Measurements from ENCODE around the gene ARID1B. TPM values are rescaled to one million over a fixed set of nuclear protein-coding genes. Genes with fewer than 3 reads are reported as not detected.

The ARID1B gene
- total and polyA plus RNA-seq, 2 experiments from 2014 or later, result 32.9 to 67.0 TPM

DNA sequence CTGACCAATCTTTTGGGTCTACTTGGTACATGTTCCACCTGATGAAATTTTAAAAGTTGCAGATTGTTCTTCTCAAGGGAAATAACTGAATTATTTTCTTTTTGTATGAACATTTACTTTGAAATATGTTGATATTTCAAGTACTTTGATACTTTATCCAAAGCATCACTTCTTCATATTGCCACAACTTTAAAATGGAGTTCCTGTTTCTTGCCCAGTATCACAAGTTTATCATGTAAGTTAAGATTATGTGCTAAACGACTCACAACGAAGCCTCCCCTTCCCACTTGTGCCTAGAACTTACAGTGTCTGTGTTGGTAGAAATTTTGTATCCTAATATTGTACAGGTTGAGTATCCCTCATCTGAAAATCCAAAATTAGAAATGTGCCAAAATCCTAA lies 108.4 kb downstream of the ARID1B start:
- no peak overlapping the region for H3K27ac ChIP-seq
- H2AFZ ChIP-seq, result no peak overlapping the region
- H3K4me3 ChIP-seq, result no peak overlapping the region
- H3K79me2 ChIP-seq, result peaks cover 100% of the 10 kb centered on the region
- TF ChIP-seq, protein P1, sequence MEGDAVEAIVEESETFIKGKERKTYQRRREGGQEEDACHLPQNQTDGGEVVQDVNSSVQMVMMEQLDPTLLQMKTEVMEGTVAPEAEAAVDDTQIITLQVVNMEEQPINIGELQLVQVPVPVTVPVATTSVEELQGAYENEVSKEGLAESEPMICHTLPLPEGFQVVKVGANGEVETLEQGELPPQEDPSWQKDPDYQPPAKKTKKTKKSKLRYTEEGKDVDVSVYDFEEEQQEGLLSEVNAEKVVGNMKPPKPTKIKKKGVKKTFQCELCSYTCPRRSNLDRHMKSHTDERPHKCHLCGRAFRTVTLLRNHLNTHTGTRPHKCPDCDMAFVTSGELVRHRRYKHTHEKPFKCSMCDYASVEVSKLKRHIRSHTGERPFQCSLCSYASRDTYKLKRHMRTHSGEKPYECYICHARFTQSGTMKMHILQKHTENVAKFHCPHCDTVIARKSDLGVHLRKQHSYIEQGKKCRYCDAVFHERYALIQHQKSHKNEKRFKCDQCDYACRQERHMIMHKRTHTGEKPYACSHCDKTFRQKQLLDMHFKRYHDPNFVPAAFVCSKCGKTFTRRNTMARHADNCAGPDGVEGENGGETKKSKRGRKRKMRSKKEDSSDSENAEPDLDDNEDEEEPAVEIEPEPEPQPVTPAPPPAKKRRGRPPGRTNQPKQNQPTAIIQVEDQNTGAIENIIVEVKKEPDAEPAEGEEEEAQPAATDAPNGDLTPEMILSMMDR (IDR thresholded peaks at IDR 0.05; ENCODE audit: poor library complexity), result no peak
- no peak for TF ChIP-seq EZH2phosphoT487 (IDR thresholded peaks at IDR 0.05; ENCODE audit: low read depth, severe bottlenecking, unreplicated experiment)
- no peak for TF ChIP-seq EZH2 (IDR thresholded peaks at IDR 0.05; ENCODE audit: borderline replicate concordance)
- H3K4me2 ChIP-seq, result no peak overlapping the region
- H3K9me2 ChIP-seq (replicated peaks; ENCODE audit: insufficient read depth), result no peaks in the 10 kb centered on the region
- peaks cover 8% of the 10 kb centered on the region for H3K4me1 ChIP-seq (ENCODE audit: insufficient read depth)
- no peaks in the 10 kb centered on the region for H3K27me3 ChIP-seq
- peaks cover 74% of the 10 kb centered on the region for H4K20me1 ChIP-seq (ENCODE audit: insufficient read depth, poor library complexity, severe bottlenecking)
- 84% methylated on average over 2 of the region's 2 CpGs for WGBS (ENCODE audit: low lambda C conversion rate, missing lambda C conversion rate)
- H3K9me3 ChIP-seq (ENCODE audit: low read depth), result no peaks in the 10 kb centered on the region
- no peaks in the 10 kb centered on the region for H3K36me3 ChIP-seq (replicated peaks; ENCODE audit: insufficient read depth, low read depth)
- no peak for DNase-seq (ENCODE audit: low spot score)

DNA sequence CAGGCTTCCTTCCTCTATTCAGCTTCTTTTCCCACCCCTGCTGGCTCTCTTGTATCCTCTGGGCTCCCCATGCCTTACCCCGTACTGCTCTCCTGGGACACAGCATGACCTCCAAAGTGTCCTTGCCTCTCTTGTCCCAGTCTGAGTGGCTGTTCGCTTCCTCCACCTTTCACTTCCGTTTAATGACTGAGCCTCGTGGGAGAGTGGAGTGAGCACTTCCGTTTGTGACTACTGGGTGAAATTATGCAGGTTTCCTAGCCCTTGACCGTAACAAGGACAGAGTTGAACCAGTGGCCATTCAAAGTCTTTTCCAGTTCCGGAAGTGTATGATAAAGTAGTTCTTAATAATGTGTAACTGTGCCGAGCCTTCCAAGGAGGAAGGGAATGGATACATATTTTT lies 109.2 kb downstream of the ARID1B start:
- Histone ChIP-seq H3K79me2 (peaks cover 100% of the 10 kb centered on the region), H4K20me1 (ENCODE audit: insufficient read depth, poor library complexity, severe bottlenecking) (peaks cover 74% of the 10 kb centered on the region), H3K9me2 (replicated peaks; ENCODE audit: insufficient read depth) (no peaks in the 10 kb centered on the region), H3K9me3 (ENCODE audit: low read depth) (no peaks in the 10 kb centered on the region), H3K36me3 (replicated peaks; ENCODE audit: insufficient read depth, low read depth) (no peaks in the 10 kb centered on the region), H3K27me3 (no peaks in the 10 kb centered on the region), H3K4me2 (no peak overlapping the region), H3K4me3 (no peak overlapping the region), H3K4me1 (ENCODE audit: insufficient read depth) (peaks cover 15% of the 10 kb centered on the region), H3K27ac (no peak overlapping the region), H2AFZ (no peak overlapping the region)
- WGBS (ENCODE audit: low lambda C conversion rate, missing lambda C conversion rate), result 82% methylated on average over 8 of the region's 8 CpGs
- TF ChIP-seq EZH2phosphoT487 (IDR thresholded peaks at IDR 0.05; ENCODE audit: low read depth, severe bottlenecking, unreplicated experiment) (no peak), EZH2 (IDR thresholded peaks at IDR 0.05; ENCODE audit: borderline replicate concordance) (no peak)
- TF ChIP-seq, protein P1 (IDR thresholded peaks at IDR 0.05; ENCODE audit: poor library complexity), result no peak
- no peak for DNase-seq (ENCODE audit: low spot score)

DNA sequence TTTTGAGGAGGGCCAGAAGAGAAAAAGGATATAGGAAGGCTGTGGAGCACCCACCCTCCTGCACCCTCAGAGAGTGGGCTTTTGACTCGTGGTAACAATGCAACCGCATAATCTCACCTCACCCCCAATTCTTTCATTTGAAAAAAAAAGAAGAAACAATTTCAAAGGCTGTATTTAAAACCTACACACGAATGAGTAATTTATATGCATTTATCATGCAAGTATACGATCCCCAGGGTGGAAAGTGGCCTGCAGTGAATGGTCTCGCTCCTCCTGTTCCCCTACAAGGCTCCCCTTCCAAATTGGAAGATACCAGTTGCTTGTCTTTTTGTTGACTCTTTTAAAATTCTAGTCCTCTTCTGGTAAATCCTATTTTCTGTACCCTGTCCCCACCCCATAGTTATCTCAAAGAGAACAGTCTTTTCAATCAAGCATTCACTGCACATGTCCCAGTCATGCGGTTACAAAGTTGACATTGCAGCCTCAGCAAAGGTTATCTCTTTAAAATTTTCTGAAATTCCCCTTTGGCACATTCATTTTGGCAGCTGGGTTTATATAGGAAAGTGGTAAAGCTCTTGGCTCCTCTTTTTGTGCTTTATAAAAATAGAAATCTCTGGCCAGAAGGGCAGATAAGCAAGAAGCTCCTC lies 110.6 kb downstream of the ARID1B start:
- Histone ChIP-seq H4K20me1 (ENCODE audit: insufficient read depth, poor library complexity, severe bottlenecking) (peaks cover 67% of the 10 kb centered on the region), H3K4me3 (no peak overlapping the region), H3K27me3 (no peaks in the 10 kb centered on the region), H3K79me2 (peaks cover 100% of the 10 kb centered on the region), H3K9me2 (replicated peaks; ENCODE audit: insufficient read depth) (no peaks in the 10 kb centered on the region), H2AFZ (no peak overlapping the region), H3K4me1 (ENCODE audit: insufficient read depth) (peaks cover 15% of the 10 kb centered on the region), H3K36me3 (replicated peaks; ENCODE audit: insufficient read depth, low read depth) (no peaks in the 10 kb centered on the region), H3K9me3 (ENCODE audit: low read depth) (no peaks in the 10 kb centered on the region), H3K4me2 (no peak overlapping the region), H3K27ac (no peak overlapping the region)
- TF ChIP-seq, protein P1 (IDR thresholded peaks at IDR 0.05; ENCODE audit: poor library complexity), result no peak
- no peak for TF ChIP-seq EZH2phosphoT487 (IDR thresholded peaks at IDR 0.05; ENCODE audit: low read depth, severe bottlenecking, unreplicated experiment)
- TF ChIP-seq EZH2 (IDR thresholded peaks at IDR 0.05; ENCODE audit: borderline replicate concordance), result no peak
- no peak for DNase-seq (ENCODE audit: low spot score)
- WGBS (ENCODE audit: low lambda C conversion rate, missing lambda C conversion rate), result 80% methylated on average over 6 of the region's 6 CpGs
